ENCODE results near the gene KSR1.
"Not testable (repeated sequence)": the region's sequence is repeated elsewhere in the genome, so short reads cannot be mapped to it uniquely, and the experiment has no call there.

The KSR1 gene

DNA sequence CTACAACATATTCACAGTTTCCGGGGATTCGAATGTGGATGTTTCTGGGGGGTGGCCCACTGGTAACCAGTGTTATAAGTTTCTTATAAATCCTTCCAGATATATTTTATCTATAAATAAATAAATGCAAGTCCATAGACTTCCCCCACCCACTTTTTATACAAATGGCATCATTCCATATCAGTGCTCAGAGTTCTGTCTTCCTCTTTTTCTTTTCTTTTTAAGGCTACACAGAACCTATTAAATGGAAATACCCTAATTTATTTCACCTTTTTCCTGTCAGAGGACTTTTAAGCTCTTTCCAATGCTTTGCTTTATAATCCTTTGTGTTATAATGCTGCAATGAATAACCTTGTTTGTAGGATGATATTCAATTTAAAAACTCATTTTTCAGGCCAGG lies 178.5 kb downstream of the KSR1 start:
- Histone ChIP-seq H3K36me3 (ENCODE audit: insufficient read depth, low read length) (no peaks in the 10 kb centered on the region), H3K4me3 (ENCODE audit: low read length) (no peak overlapping the region), H3K4me2 (ENCODE audit: low read length) (no peak overlapping the region), H3K27me3 (ENCODE audit: control insufficient read depth, insufficient read depth, low read length) (no peaks in the 10 kb centered on the region), H3K4me1 (ENCODE audit: control insufficient read depth, insufficient read depth, low read length) (peaks cover 6% of the 10 kb centered on the region), H3K9ac (ENCODE audit: low read depth, low read length) (no peak overlapping the region), H3K9me3 (replicated peaks; ENCODE audit: low read length) (no peaks in the 10 kb centered on the region)

DNA sequence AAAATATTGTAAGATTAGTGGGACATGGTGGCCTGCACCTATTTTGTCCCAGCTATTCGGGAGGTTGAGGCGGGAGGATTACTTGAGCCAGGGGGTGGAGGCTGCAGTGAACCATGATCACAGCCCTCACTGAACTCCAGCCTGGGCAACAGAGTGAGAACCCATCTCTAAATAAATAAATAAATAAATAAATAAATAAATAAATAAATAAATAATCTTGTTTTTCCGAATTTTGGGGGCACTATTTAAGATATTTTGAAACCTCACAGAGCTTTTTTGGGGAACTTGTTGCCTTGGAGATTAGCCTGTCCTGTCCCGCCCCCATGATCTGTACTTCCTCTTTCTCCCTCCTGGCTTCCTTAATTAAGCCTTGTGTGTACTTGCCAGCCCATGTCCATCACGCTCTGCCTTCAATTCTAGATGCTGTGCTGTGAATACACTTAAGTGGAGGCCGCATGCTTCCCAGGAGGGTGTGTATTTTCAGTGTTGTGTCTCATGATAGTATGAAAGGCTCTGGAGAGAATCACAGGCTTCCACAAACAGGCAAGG lies 179.1 kb downstream of the KSR1 start:
- Histone ChIP-seq H3K9ac (ENCODE audit: low read depth, low read length) (no peak overlapping the region), H3K36me3 (ENCODE audit: insufficient read depth, low read length) (no peaks in the 10 kb centered on the region), H3K4me2 (ENCODE audit: low read length) (no peak overlapping the region), H3K9me3 (replicated peaks; ENCODE audit: low read length) (no peaks in the 10 kb centered on the region), H3K4me1 (ENCODE audit: control insufficient read depth, insufficient read depth, low read length) (peaks cover 6% of the 10 kb centered on the region), H3K27me3 (ENCODE audit: control insufficient read depth, insufficient read depth, low read length) (no peaks in the 10 kb centered on the region), H3K4me3 (ENCODE audit: low read length) (no peak overlapping the region)

DNA sequence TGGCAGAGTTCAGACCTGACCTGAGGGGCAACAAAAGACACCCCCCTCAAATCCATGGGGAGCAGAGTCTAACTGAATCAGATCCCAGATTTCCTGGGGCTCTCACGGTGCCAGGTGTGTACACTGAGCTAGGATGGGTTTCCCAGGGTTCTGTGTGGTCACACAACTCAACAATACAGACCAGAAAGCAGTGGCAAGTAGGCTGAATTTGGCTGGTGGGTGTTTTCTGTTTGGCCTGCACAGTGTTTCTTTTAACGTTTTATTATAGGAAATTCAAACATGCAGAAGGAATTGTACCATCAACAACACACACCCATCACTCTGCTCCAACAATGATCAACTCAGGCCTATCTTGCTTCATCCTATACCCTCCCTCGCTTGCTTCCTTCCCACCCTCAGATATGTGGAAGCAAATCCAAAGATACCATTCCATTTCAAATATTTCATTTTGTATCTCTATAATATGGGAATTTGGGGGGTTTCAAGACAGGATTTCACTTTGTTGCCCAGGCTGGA lies 179.8 kb downstream of the KSR1 start:
- H3K36me3 ChIP-seq (ENCODE audit: insufficient read depth, low read length); H3K27me3 ChIP-seq (ENCODE audit: control insufficient read depth, insufficient read depth, low read length); H3K4me1 ChIP-seq (ENCODE audit: control insufficient read depth, insufficient read depth, low read length); H3K4me3 ChIP-seq (ENCODE audit: low read length); H3K4me2 ChIP-seq (ENCODE audit: low read length); H3K9me3 ChIP-seq (replicated peaks; ENCODE audit: low read length); H3K9ac ChIP-seq (ENCODE audit: low read depth, low read length): not testable (repeated sequence)

DNA sequence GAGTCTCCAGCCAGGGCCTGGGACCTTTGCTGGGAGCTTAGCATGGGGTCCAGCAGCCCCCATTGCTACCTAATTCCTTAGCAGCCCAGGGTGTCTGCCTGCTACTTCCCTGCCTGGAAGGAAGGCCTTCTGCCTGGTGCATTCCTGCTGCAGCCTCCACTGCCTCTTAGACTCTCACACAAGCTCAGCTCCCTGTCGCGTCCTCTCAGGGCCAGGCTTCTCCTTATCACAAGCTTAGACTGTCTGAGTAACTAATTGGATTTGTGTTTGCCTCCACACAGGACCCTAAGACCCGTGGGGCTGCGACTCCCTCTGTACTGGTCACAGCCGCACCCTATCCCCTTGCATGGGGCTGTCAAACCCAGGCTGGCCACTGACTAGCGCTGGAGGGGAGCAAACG lies 181.6 kb downstream of the KSR1 start:
- not testable (repeated sequence) for H3K4me2 ChIP-seq (ENCODE audit: low read length); H3K4me1 ChIP-seq (ENCODE audit: control insufficient read depth, insufficient read depth, low read length); H3K9me3 ChIP-seq (replicated peaks; ENCODE audit: low read length); H3K36me3 ChIP-seq (ENCODE audit: insufficient read depth, low read length); H3K27me3 ChIP-seq (ENCODE audit: control insufficient read depth, insufficient read depth, low read length); H3K4me3 ChIP-seq (ENCODE audit: low read length); H3K9ac ChIP-seq (ENCODE audit: low read depth, low read length)

DNA sequence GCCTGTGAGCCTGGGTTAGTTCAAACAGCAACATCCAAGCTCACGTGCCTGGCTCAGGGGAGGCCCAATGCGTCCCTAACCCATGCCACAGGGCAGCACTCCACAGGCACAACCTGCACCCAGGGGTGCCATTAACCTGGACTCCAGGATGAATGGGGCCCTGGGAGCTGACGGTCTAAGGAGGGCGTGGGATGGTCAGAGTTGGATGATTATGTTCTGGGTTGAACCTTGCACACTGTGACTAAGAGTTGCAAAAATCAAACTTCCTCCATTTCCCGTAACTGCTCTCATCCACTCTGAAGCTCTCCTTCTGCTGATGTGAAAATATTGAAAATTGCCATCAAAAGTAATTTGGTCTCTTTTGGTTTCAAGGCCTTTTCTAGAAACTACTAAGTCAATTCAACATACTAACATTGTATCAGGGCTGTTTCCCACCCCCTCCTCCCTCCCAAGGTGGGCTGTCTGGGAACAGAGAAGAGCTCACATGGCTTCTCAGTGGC lies 182.2 kb downstream of the KSR1 start:
- H3K9ac ChIP-seq (ENCODE audit: low read depth, low read length); H3K4me2 ChIP-seq (ENCODE audit: low read length); H3K4me3 ChIP-seq (ENCODE audit: low read length); H3K9me3 ChIP-seq (replicated peaks; ENCODE audit: low read length); H3K36me3 ChIP-seq (ENCODE audit: insufficient read depth, low read length); H3K4me1 ChIP-seq (ENCODE audit: control insufficient read depth, insufficient read depth, low read length); H3K27me3 ChIP-seq (ENCODE audit: control insufficient read depth, insufficient read depth, low read length): not testable (repeated sequence)

DNA sequence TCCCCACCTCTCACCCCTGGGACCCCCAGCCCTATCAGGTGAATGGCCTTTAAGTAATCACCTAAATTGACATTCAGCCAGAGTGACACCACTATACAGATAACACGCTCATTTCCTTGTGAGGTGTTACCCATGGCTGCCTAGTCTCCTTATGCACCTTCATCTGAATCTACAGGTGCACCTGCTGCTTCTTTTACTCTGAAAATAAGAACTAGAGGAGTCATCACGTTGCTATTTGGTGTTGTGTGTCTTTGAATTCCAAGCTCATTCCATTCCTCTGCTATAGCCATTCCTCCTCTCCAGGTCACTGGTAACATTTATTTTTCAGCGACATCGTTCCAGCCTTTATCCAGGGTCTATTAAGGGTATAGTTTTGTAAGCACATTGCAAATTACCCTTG lies 184.5 kb downstream of the KSR1 start:
- Histone ChIP-seq H3K9ac (ENCODE audit: low read depth, low read length) (no peak overlapping the region), H3K4me2 (ENCODE audit: low read length) (no peak overlapping the region), H3K36me3 (ENCODE audit: insufficient read depth, low read length) (no peaks in the 10 kb centered on the region), H3K4me3 (ENCODE audit: low read length) (no peak overlapping the region), H3K9me3 (replicated peaks; ENCODE audit: low read length) (no peaks in the 10 kb centered on the region), H3K4me1 (ENCODE audit: control insufficient read depth, insufficient read depth, low read length) (no peaks in the 10 kb centered on the region), H3K27me3 (ENCODE audit: control insufficient read depth, insufficient read depth, low read length) (no peaks in the 10 kb centered on the region)

DNA sequence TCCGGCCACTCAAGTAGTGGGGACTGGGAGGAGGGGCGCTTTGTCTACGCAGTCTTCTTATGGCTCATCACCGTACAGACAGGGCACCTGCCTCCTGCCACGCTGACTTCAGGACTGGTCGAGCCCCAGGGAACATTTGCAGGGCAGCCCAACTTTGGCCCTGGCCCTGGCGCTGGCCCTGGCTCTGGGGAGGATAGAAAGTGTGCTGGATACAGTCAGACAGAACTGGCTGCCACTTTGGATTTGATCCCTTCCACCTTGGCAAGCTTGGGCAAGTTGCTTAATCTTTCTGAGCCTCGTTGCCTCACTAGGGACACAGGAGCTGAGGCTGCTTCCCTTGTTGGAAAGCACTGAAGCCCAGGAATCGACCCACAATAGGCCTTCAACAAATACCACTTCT lies 188.3 kb downstream of the KSR1 start:
- no peaks in the 10 kb centered on the region for H3K4me1 ChIP-seq (ENCODE audit: control insufficient read depth, insufficient read depth, low read length)
- no peak overlapping the region for H3K9ac ChIP-seq (ENCODE audit: low read depth, low read length)
- peaks cover 3% of the 10 kb centered on the region for H3K27me3 ChIP-seq (ENCODE audit: control insufficient read depth, insufficient read depth, low read length)
- no peak overlapping the region for H3K4me2 ChIP-seq (ENCODE audit: low read length)
- no peaks in the 10 kb centered on the region for H3K9me3 ChIP-seq (replicated peaks; ENCODE audit: low read length)
- H3K36me3 ChIP-seq (ENCODE audit: insufficient read depth, low read length) = no peaks in the 10 kb centered on the region
- no peak overlapping the region for H3K4me3 ChIP-seq (ENCODE audit: low read length)

DNA sequence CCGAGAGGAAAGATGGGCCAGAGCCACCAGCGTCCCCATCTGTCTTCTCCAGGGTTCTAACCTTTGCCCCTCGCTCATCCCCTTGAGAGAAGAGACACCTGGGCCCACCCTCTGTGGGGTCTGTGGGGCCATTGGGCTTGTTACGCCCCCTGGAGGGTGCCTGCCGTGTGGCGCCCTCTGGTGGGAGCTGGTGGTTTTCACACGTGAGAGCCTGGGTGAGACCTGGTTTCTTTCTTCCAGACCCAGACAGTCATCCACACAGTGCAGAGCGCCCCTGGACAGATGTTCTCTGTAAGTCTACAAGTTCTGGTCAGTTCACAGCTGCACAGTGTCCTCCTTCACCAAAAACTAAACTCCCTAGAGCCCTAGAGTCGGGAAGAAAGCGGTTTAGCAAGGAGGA lies 189.4 kb downstream of the KSR1 start:
- not testable (repeated sequence) for H3K9me3 ChIP-seq (replicated peaks; ENCODE audit: low read length); H3K36me3 ChIP-seq (ENCODE audit: insufficient read depth, low read length)

DNA sequence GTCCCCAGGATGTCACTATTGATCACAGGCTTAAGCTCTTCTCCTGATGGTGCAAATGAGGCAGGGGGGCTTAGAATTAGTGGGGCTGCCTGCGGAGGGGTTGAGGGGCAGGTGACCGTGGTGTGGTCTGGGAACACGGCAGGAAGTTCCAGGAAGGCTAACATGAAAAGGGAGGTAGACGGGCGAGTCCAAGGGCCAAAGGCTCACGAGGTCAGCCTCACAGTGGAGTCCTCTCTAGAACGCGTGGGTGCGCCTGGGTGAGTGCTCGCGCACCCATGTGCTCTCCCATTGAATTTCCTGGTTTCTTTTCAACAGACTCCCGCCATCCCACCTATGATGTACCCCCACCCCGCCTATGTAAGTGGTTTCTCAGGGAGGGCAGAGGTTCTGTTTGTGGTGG lies 190.0 kb downstream of the KSR1 start:
- Histone ChIP-seq H3K4me3 (ENCODE audit: low read length) (no peak overlapping the region), H3K4me1 (ENCODE audit: control insufficient read depth, insufficient read depth, low read length) (no peaks in the 10 kb centered on the region), H3K4me2 (ENCODE audit: low read length) (no peak overlapping the region), H3K9me3 (replicated peaks; ENCODE audit: low read length) (no peaks in the 10 kb centered on the region), H3K27me3 (ENCODE audit: control insufficient read depth, insufficient read depth, low read length) (peaks cover 3% of the 10 kb centered on the region), H3K36me3 (ENCODE audit: insufficient read depth, low read length) (no peaks in the 10 kb centered on the region), H3K9ac (ENCODE audit: low read depth, low read length) (no peak overlapping the region)

More for the DNA sequence above, 189.4 kb downstream of the KSR1 start:
- not testable (repeated sequence) for H3K4me3 ChIP-seq (ENCODE audit: low read length); H3K27me3 ChIP-seq (ENCODE audit: control insufficient read depth, insufficient read depth, low read length); H3K4me2 ChIP-seq (ENCODE audit: low read length); H3K9ac ChIP-seq (ENCODE audit: low read depth, low read length); H3K4me1 ChIP-seq (ENCODE audit: control insufficient read depth, insufficient read depth, low read length)

DNA sequence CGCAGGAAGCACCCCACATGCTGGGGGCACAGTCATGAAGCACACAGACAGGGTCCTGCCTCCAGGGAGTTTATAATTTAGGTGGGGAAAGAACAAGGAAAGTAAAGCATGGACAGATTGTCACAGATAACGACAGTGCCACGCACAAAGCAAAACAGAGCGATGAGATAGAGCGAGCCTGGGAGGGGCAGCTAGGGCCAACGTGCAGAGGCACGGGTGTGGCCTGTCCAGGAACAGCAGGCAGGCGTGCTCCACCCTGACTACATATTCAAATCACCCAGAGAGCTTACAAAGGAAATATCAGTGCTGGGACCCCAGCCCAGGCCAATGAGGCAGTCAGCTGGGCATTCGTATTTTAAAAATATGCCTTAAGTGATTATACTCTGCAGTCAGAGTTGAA lies 191.5 kb downstream of the KSR1 start:
- Histone ChIP-seq H3K4me3 (ENCODE audit: low read length) (no peak overlapping the region), H3K36me3 (ENCODE audit: insufficient read depth, low read length) (no peaks in the 10 kb centered on the region), H3K9me3 (replicated peaks; ENCODE audit: low read length) (no peaks in the 10 kb centered on the region), H3K4me1 (ENCODE audit: control insufficient read depth, insufficient read depth, low read length) (no peaks in the 10 kb centered on the region), H3K27me3 (ENCODE audit: control insufficient read depth, insufficient read depth, low read length) (peaks cover 3% of the 10 kb centered on the region), H3K9ac (ENCODE audit: low read depth, low read length) (no peak overlapping the region), H3K4me2 (ENCODE audit: low read length) (no peak overlapping the region)

DNA sequence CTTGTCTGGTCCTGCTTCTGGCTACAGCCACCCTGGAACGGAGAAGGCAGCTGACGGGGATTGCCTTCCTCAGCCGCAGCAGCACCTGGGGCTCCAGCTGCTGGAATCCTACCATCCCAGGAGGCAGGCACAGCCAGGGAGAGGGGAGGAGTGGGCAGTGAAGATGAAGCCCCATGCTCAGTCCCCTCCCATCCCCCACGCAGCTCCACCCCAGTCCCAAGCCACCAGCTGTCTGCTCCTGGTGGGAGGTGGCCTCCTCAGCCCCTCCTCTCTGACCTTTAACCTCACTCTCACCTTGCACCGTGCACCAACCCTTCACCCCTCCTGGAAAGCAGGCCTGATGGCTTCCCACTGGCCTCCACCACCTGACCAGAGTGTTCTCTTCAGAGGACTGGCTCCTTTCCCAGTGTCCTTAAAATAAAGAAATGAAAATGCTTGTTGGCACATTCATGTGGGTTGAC lies 192.9 kb downstream of the KSR1 start:
- not testable (repeated sequence) for H3K9me3 ChIP-seq (replicated peaks; ENCODE audit: low read length); H3K36me3 ChIP-seq (ENCODE audit: insufficient read depth, low read length); H3K4me1 ChIP-seq (ENCODE audit: control insufficient read depth, insufficient read depth, low read length); H3K4me2 ChIP-seq (ENCODE audit: low read length); H3K4me3 ChIP-seq (ENCODE audit: low read length); H3K27me3 ChIP-seq (ENCODE audit: control insufficient read depth, insufficient read depth, low read length); H3K9ac ChIP-seq (ENCODE audit: low read depth, low read length)

DNA sequence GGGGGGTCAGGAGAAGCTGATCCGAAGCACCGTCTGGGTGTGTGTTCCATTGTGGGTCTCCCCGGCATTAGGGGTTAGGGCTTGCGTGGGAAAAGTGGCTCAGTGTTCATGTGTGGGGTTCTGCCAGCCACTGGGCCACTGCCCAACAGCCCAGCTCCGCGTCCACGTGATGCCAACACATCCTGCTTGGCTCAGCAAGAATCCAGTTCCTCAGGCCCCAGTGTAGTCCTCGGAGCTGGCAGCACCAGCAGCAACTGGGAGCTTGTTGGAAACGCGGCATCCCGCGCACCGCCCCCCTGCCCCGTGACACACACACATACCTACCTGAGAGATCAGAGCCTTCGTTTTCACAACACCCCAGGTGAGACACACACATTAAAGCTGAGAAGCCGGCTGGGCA lies 193.7 kb downstream of the KSR1 start:
- Histone ChIP-seq H3K27me3 (ENCODE audit: control insufficient read depth, insufficient read depth, low read length) (peaks cover 3% of the 10 kb centered on the region), H3K36me3 (ENCODE audit: insufficient read depth, low read length) (no peaks in the 10 kb centered on the region), H3K9me3 (replicated peaks; ENCODE audit: low read length) (no peaks in the 10 kb centered on the region), H3K4me1 (ENCODE audit: control insufficient read depth, insufficient read depth, low read length) (no peaks in the 10 kb centered on the region), H3K4me3 (ENCODE audit: low read length) (no peak overlapping the region), H3K9ac (ENCODE audit: low read depth, low read length) (no peak overlapping the region), H3K4me2 (ENCODE audit: low read length) (no peak overlapping the region)
